ENCODE data around the gene SLC51A.
"Not testable (repeated sequence)": the region's sequence is repeated elsewhere in the genome, so short reads cannot be mapped to it uniquely, and the experiment has no call there.

Gene SLC51A

GRCh38 chr3:196216089-196216564 is at the start of gene SLC51A:
Gene SLC51A, plus strand, starts transcription at chr3:196216534. Its CDS starts 179 bp downstream, at chr3:196216713.
- no peak for DNase-seq

- peak; percentile 49 to 61 for DNase-seq
Observed at GRCh38 chr3:196166741-196167140, 49.6 kb upstream of the SLC51A start.

GRCh38 chr3:196168808-196169391 is 47.4 kb upstream of the SLC51A start:
- no peak for DNase-seq

GRCh38 chr3:196169836-196170240 is 46.5 kb upstream of the SLC51A start:
- DNase-seq: no peak

- not testable (repeated sequence) for DNase-seq
Observed at GRCh38 chr3:196170296-196170695, 46.0 kb upstream of the SLC51A start.

GRCh38 chr3:196174652-196175051 is 41.7 kb upstream of the SLC51A start:
- no peak for DNase-seq

GRCh38 chr3:196175116-196175625 is 41.2 kb upstream of the SLC51A start:
- DNase-seq: no peak

GRCh38 chr3:196175722-196176121 is 40.6 kb upstream of the SLC51A start:
- no peak for DNase-seq

GRCh38 chr3:196177567-196177966 is 38.8 kb upstream of the SLC51A start:
- DNase-seq: no peak

- DNase-seq: no peak
Observed at GRCh38 chr3:196177967-196178366, 38.4 kb upstream of the SLC51A start.

- no peak for DNase-seq
Observed at GRCh38 chr3:196178993-196179379, 37.3 kb upstream of the SLC51A start.

GRCh38 chr3:196179380-196180308 is 36.7 kb upstream of the SLC51A start:
- peak; percentile 83 to 86 for DNase-seq

GRCh38 chr3:196180346-196180745 is 36.0 kb upstream of the SLC51A start:
- no peak for DNase-seq

- no peak for DNase-seq
Observed at GRCh38 chr3:196181127-196181546, 35.2 kb upstream of the SLC51A start.

- DNase-seq: not testable (repeated sequence)
Observed at GRCh38 chr3:196184169-196184432, 32.2 kb upstream of the SLC51A start.

GRCh38 chr3:196184881-196185280 is 31.5 kb upstream of the SLC51A start:
- no peak for DNase-seq

- DNase-seq: peak in 1 of 2 experiments; percentile 50
Observed at GRCh38 chr3:196186651-196187573, 29.4 kb upstream of the SLC51A start.

- no peak for DNase-seq
Observed at GRCh38 chr3:196189566-196190347, 26.6 kb upstream of the SLC51A start.

- DNase-seq: peak; percentile 56 to 66
Observed at GRCh38 chr3:196192036-196192523, 24.3 kb upstream of the SLC51A start.

GRCh38 chr3:196192524-196193051 is 23.7 kb upstream of the SLC51A start:
- peak in 1 of 2 experiments; percentile 44 for DNase-seq

- DNase-seq: no peak
Observed at GRCh38 chr3:196193133-196193735, 23.1 kb upstream of the SLC51A start.
